SHP77 (cell line): Measurements from ENCODE around the gene RERE.
A peak's percentile ranks its signal among the peaks of the same experiment; 100 is the strongest.

Experiments
- DNase-seq, 2 experiments: peaks; one replicate each; lab custom pipeline; 2025; lab: John Stamatoyannopoulos, UW

Gene RERE

DNA sequence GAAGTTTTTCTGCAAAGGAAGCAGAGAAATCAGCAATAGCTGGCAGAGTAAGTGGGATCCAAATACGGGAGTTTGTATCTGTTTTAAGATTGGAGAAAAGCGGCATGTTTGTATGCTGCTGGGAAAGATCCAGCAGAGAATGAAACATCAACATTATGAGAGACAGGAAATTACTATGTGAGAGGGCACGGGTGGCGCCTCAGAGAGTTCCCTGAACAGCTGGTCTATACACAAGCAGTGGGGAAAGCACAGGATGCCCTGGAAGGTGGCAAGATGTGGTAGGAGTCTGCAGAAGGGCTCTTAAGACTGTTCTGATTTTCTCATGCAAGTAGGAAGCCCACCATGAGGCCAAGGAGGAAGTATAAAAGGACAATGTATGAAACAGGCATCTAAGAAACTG lies 130.4 kb downstream of the RERE start:
- no peak for DNase-seq

DNA sequence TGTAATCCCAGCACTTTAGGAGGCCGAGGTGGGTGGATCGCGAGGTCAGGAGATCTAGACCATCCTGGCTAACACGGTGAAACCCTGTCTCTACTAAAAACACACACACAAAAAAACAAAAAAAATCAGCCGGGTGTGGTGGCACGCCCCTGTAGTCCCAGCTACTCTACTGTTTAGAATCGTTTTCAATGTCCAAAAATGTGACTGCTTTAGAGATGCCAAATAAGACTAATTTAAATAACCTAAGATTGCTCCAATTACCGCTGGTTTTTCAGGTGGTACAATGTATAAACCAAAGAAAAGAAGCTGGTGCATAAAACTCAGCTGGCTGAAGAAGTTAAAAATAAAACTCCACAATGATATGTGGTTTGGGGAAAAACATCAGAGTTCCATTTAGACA lies 132.0 kb downstream of the RERE start:
- no peak for DNase-seq

DNA sequence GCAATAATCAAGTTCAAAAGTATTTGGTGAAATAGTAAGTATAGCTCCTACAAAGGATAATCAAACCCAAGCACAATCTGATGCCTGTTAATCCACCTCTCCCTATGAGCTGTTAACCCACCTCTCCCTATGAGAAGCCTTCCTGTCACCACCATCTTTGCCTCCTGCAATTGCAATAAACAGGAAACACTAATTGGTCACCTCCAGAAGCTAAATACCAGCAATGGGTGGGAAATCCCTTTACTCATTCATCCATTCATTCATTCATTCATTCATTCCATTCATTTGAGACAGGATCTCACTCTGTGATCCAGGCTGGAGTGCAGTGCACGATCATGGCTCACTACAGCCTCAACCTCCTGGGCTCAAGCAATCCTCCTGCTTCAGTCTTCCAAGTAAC lies 132.8 kb downstream of the RERE start:
- no peak for DNase-seq

DNA sequence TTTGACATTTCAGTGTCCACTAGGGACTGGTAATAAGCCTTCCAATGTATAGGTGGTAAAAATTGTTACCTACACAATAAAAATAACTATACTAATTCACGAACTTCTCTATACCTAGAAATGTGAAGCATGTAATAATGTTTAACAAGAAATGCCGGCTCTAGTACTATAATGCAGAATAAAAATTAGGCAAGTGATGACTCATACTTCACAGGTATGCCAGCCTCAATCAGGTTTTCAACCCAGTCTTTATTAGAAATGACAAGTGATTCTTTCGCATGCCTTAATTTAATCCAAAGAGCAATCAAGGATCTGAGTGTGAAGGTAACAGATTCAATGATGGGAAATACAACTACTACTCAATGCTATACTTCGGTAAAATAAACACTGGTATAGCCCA lies 134.9 kb downstream of the RERE start:
- DNase-seq: no peak

DNA sequence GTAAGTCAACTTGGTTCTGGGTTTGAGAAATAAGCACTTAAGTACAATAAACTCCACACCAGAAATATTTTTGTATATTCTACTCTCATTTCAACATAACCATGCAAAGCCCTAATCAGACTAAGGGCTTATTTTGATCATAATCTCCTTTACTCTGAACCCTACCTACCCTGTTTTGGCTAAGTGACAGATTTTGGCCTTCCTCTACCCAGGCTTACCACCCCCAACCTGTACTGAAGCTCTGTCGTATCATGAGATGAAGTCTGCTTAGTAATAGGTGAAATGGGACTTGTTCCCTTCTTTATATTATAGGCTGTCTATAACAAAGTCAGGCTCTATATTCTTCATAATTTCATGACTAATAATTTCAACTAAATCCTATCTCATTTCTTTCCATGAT lies 135.5 kb downstream of the RERE start:
- peak in 1 of 2 experiments; percentile 21 for DNase-seq

DNA sequence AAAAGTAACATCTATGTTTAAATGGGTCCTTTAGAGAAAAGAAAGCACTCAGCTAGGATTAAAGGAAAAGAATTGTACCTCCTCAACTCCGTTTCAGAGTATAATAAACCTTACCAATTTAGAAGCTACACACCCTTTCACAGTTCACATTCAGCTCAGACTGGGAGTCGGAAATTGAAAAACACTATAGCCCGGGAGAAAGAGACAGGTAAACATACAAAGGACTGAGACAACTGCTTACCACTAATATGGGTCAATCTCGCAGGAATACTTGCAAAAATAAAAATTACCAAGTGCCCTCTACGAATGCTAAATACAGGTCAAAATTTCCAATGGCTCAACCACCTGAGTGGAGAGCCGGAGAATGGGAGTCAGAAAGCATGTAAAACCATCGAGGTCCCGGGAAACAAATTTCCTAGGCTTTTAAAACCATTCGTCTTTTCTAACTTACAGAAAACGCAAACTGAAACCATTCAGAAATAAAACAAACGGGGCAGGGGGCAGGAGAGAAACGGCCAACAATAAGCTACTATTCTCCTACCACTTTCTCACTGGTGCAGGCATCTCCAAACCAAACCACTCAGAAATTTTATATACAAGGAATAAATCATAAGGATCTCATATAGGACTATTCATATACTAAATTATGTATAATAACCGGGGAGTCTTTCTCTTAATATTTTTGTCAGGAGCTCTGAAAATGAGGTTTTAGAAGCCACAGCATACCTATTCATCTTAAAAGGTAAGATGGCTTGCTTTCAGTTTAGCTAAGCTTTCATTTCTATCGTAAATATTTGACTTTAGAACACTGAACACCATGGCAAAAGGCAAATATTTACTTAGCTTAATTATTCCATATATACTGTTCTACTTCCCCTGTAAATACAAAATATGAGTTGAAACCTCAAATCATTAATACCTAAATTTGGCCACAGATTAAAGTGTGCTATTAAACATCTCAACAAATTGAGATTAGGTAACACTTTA lies 136.5 kb downstream of the RERE start:
- no peak for DNase-seq

DNA sequence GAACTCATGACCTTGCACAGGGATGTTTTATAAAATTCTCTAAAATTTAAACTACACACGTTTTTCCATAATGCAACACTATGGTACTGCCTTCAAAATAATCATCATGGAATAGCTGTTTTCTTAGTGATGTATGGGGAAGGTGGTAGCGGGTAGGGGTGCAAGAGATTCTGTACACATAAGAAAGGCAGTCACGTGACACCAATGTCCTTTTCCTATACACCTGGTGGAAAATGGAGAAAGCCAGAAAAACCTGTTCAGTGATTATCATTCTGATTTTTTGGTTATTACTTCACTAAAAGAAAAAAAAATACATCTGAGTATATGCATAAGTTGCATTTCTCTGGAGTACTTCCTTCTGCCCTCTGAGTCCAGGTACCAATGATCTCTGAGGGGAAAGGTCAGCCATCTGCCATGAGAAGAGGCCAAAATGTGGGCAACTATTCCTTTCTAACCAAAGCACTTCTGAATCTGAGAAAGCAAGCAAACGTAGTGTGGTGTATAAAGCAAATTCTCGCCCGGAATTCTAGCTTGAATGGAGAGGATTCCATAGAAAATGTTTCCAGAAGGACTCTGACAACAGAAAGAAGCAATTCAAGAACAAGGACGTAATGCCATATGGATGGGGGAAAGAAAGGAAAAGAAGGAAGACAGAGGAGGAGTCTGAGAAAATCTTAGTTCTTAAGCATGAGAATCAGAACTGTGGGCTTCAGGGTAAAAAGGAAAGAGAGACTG lies 137.3 kb downstream of the RERE start:
- DNase-seq: no peak

DNA sequence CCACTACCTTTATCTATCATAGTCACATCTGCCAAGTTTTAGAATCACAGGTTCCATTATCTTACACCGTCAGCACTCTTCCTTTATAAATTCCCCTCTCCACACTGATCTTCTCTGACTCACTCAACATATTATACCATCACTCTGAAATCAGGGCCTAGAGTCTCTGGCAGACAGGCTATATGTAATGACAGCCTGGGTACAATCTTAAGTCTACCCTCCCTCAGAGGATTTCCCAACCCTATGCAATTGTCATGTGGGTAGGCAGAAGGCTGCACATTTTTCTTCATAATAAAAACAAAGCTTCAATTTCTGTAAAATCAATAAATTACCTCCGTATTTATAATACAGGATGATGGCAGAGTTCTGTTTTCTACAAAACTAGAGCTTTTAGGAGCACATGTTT lies 138.0 kb downstream of the RERE start:
- DNase-seq: no peak

DNA sequence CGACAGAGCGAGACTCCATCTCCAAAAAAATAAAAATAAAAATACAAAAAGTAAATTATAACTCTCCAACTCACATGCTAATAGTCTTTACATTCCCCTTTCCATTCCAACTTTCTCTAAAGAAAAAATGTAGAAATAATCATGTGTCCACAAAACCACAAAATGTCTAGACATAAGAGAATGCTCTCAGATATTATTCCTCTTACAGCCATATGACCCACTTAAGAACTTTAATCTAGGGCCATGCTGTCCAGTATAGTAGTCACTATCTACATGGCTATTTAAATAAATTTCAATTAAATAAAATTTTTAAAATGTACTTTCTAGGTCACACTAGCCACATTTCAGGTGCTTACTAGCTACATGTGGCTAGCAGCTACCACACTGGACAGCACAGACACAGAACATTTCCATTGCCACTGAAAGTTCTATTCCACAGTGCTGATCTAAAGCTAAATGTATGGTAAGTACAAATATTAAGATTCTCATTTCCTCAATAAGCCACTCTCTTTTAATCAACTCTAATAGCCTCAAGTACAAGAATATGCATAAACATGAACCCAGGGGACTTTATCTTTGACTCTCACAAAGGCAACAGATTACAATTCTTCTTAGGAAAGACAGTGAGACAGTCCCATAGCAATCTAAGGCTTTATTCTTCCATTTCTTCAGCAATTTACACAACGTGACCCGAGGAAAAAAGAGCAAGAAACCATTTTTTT lies 138.6 kb downstream of the RERE start:
- DNase-seq: no peak

DNA sequence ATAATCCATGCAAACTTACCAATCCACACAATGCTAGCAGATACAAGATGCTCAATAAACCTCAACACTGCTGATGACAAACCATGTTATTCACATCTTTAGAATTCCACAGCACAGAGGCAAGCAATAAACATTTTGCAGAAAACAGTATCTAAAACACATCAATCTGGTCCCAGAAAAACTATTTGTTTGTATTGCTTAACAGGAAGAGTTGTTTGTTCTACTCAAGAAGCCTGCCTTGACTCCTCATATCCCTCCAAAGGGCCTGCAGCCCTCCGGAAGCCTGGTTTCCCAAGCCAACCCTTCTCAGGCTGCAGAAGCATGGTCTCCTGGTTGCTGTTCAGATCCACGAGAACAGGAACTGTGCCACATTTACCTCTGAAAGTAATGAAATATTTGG lies 139.7 kb downstream of the RERE start:
- no peak for DNase-seq

DNA sequence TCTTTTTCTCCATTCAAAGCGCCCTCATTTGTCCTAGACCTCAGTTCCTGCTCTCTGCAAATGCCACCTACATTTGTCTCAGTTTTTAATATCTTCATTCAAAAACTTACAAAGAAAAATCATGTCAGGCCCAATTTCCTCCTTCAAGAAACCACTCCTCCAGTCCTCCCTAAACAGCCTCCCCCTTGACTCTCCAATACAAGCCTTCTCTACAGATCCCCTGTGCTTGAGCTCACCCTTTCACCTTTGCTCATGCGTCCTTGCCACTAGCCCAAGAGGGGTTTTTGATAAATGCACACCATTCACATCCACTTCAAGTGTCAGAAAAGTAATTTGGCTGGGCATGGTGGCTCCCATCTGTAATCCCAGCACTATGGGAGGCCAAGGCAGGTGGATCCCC lies 140.6 kb downstream of the RERE start:
- DNase-seq: no peak

DNA sequence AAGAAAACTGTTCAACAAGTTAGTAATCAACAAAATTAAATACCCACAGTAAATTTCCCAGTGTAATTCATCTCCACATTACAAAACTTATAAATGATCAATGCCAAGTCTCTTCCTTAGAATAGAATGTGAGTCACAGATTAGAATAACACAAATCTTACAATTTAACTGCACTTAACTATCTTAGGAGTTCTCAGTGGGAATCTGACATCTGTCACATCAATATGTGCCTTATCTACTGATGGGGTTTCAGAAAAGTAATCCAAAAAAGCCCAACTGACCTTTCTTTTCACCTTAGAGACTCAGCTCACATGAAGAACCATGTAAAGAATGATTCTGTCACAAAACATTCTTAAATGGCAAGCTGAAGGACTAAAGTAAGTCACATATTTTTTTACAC lies 141.4 kb downstream of the RERE start:
- DNase-seq: no peak

DNA sequence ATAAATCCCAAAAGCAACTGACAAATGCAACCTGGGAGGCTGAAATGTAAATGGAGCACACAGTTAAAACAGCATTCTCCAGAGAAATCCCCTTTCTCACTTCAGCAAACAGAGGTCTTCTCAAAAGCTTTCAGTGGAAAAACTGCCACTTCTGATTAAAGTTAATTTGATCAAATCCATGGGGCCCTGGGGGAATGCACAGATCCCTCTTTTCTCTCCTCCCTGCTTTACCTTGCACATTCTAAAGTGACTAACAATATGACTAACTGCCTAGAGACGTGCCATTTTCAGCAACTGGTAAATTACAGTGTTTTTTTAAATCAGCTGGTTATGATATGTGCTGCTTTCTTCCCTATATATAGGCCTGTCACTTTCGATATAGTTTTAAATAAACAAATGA lies 142.5 kb downstream of the RERE start:
- DNase-seq: no peak

DNA sequence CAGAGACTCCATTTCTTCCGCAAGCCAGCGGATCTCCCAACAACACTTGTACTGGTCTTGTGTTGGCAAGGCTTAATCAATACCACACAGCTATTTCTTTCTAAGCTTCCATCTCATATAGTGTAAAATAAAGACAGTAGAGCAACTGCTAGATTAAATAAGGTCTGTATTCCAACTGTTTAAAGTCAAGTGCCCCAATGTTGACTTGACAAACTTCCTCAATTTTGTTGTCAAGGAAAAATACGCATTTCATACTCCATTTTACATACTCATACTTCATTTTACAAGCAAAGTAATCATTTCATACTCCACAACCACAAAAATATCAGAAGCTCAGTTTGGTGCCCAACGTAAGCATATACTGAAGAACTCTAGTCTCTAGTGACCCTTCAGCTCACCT lies 143.0 kb downstream of the RERE start:
- no peak for DNase-seq

DNA sequence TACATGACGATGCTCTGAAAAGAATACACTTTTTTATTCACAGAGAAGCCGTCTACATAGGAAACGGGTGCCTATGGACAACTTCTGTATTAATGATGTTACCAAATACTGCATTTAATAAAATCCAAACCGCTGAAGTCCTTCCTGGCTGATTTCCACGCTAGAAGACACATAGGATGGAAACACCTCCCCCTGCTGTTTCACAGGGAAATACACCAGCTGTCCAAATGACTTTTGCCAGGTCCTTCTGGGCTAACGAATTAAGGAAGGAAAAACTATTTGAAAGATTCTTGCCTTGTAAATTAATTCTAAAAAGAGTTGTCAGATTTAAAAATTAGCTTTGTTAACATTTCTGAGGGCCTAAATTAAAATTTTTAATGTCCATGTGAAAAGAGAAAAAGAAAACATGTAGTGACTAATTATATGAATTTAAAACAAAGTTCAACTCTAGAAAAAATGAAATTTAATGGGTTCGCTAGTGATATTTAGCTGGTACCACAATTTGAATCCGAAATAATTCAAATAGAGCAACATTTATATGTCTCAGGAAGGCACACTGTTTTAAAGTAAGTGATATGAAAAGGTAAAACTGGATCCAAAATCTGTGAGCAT lies 146.0 kb downstream of the RERE start:
- DNase-seq: peak; percentile 28 to 31

DNA sequence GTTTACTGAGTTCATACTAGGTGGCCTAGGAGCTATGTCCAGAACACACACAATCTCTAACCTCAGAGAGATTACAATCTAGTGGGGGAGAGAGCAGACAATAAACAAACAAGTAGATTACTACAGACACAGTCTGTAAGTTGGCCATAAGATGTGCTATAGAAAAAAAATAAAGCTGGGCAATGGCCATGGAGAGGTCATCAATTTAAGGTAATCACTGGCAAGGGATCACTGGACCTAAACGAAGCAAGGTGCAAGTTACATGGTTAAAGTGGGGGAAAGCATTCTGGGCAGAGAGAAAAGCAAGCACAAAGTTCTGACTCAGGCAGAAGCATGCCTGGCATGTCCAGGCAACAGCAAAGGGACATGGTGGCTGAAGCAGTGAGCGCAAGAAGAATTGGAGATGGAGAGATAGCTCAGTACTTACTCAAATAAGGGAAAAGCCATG lies 147.0 kb downstream of the RERE start:
- no peak for DNase-seq

DNA sequence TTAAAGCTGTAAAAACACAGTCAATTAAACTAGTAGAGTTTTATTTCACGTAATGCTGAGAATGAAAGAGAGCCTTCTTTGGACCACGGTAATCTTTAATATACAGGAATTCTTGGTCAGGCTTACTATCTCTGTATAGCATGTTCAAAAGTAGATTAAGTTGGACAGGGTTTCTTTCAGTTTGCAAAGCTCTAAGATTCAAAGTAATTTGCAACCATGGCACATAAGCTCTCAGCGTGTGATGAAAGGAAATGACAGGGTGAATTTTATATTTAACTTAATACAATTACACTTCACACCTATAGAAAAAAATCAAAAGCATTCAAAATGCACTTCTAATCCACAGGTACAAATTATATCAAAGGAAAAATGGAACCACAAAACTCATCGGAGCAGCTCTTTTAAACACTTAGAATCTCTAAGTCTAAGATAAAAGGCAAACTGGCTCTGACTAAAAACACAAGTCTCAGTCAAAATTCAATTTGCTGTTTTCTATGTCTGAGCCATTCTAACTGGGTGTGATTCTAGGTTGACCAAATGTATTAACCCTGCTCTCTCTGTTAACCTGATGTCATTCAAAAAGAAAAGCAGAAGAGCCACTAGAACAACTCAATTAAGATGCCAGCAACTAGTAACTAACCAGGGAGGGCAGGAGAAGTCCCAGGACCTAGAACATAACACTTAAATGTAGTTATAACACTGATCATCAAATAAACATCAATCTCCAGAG lies 147.7 kb downstream of the RERE start:
- no peak for DNase-seq

DNA sequence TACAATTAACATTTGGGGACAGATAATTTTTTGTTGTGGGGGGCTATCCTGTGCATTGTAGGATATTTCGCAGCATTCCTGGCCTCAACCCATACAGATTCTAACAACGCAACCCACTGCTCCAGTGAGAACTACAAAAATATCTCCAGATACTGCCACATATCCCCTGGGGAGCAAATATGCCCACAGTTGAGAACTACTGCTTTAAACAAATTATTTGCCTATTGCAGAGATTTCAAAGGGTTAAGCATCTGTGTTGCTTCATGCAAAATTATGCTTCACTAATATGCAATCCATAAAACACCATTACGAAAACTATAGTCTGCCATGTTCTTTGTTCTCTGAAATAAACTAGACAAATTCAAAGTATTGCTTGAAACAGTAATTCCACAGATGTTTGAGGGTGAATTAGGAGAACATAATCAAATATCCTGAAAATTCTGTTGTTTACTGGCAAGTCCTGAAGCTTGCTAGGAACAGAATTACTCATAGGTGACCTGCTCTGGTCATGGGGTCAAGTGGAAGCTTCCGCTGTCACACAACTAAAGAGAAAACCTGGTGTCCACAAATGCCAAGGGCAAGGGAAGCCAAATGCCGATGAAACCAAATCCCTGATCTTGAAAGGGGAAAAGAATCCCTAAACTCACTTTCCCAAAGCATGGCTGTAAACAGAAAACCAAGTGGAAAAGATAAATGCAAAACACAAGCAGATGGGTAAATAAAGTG lies 149.4 kb downstream of the RERE start:
- peak; percentile 19 to 26 for DNase-seq

DNA sequence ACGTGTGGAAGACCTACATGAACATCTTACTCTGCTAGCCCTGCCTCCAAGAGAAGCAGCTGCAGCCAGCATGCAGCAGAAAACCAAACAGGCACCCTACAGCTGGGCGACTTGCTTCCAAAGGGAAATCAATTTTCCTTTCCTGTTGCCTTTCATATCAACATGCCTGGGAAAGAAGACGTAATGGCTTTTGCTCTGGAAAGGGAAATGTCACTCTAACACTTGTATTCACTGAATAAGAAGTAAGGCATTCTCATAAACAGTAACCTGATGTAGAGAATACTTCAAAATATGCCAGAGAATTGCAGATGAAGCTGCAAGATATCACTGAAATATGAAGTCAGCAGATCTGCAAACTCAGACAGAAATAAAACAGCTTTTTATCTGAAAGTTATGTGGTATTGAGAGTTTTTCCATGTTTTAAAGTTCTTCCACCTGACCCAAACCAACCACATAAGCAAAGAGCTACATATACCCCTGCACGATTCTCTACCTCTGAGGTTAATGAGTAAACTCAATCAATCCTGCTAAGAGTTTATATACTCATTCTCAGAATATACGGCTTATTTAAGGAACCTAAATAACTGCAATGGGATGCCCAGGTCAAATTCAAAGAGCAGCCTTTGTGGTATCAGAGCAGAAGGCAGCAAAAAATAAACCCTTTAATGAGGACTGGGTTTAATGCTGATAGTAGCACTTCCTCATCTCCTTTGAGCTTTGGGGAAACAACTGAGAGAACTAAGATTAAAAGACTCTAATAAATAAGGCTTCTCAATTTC lies 150.9 kb downstream of the RERE start:
- peak in 1 of 2 experiments; percentile 36 for DNase-seq

DNA sequence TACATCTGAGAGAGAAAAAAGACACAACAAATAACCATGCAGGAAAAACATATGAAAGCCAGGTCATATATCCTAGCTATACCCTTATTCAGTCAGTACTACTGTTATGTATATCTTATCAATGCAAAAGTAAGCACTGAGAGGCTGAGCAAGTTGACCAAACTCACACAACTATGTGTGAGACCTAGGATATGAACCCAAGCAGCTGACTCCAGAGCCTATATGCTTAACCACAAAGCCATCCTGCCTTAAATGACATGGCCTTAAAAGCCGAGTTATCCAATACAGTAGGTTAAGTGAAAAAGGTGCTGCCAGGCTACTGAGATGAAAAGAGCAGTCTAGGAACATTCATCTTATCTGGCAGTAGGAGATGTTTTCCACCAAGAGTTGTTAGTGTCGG lies 151.6 kb downstream of the RERE start:
- DNase-seq: no peak
